ENCODE data around the gene KCNAB3. TPM values are rescaled to one million over a fixed set of nuclear protein-coding genes. Genes with fewer than 3 reads are reported as not detected.

KCNAB3 gene
- polyA plus RNA-seq, 1 donor from 2014 or later = 5.6 TPM

GRCh38 chr17:7922845-7923628 lies 6.6 kb downstream of the KCNAB3 start:
- no peak for TF ChIP-seq MXI1 (conservative IDR thresholded peaks at IDR 0.05; ENCODE audit: poor library complexity, severe bottlenecking)
- TF ChIP-seq TAF1 (IDR thresholded peaks at IDR 0.05; ENCODE audit: low read depth) = peak; percentile 55
- H3K27ac ChIP-seq (ENCODE audit: low read length) = peak overlapping the region; percentile 31
- H3K9me2 ChIP-seq (ENCODE audit: insufficient read depth, low read length) = no peaks in the 10 kb centered on the region
- H2AFZ ChIP-seq (ENCODE audit: low read depth, low read length) = no peak overlapping the region
- no peak overlapping the region for H3K4me2 ChIP-seq (ENCODE audit: low read length)
- peak overlapping the region; percentile 30 for H3K4me3 ChIP-seq (ENCODE audit: low read length)
- H3K9ac ChIP-seq (ENCODE audit: low read length) = peak overlapping the region; percentile 36
- no peaks in the 10 kb centered on the region for H4K20me1 ChIP-seq (ENCODE audit: insufficient read depth)
- H3F3A ChIP-seq (ENCODE audit: insufficient read depth, low read length, poor library complexity, severe bottlenecking) = no peaks in the 10 kb centered on the region
- H3K9me3 ChIP-seq (ENCODE audit: low read length) = no peaks in the 10 kb centered on the region
- no peaks in the 10 kb centered on the region for H3K79me2 ChIP-seq (replicated peaks; ENCODE audit: insufficient read depth, low read length)
- H3K27me3 ChIP-seq (ENCODE audit: insufficient read depth, low read depth, low read length) = no peaks in the 10 kb centered on the region
- no peaks in the 10 kb centered on the region for H3K36me3 ChIP-seq (ENCODE audit: insufficient read depth, low read length)

GRCh38 chr17:7922269-7922844 lies 7.3 kb downstream of the KCNAB3 start:
- no peaks in the 10 kb centered on the region for H3K9me3 ChIP-seq (ENCODE audit: low read length)
- no peak overlapping the region for H3K4me2 ChIP-seq (ENCODE audit: low read length)
- H3K79me2 ChIP-seq (replicated peaks; ENCODE audit: insufficient read depth, low read length) = no peaks in the 10 kb centered on the region
- H3K4me3 ChIP-seq (ENCODE audit: low read length) = peak overlapping the region; percentile 30
- H3K36me3 ChIP-seq (ENCODE audit: insufficient read depth, low read length) = no peaks in the 10 kb centered on the region
- no peak overlapping the region for H2AFZ ChIP-seq (ENCODE audit: low read depth, low read length)
- no peaks in the 10 kb centered on the region for H3K27me3 ChIP-seq (ENCODE audit: insufficient read depth, low read depth, low read length)
- H3K9me2 ChIP-seq (ENCODE audit: insufficient read depth, low read length) = no peaks in the 10 kb centered on the region
- H3K9ac ChIP-seq (ENCODE audit: low read length) = peak overlapping the region; percentile 36
- TF ChIP-seq EP300 (conservative IDR thresholded peaks at IDR 0.05; ENCODE audit: poor library complexity, severe bottlenecking) (no peak), TAF1 (IDR thresholded peaks at IDR 0.05; ENCODE audit: low read depth) (no peak), EZH2 (IDR thresholded peaks at IDR 0.05; ENCODE audit: borderline replicate concordance, insufficient read depth, low read length, poor library complexity, severe bottlenecking) (no peak)
- peak overlapping the region; percentile 31 for H3K27ac ChIP-seq (ENCODE audit: low read length)
- no peaks in the 10 kb centered on the region for H4K20me1 ChIP-seq (ENCODE audit: insufficient read depth)
- H3F3A ChIP-seq (ENCODE audit: insufficient read depth, low read length, poor library complexity, severe bottlenecking) = no peaks in the 10 kb centered on the region

- H3K9me2 ChIP-seq (ENCODE audit: insufficient read depth, low read length) = no peaks in the 10 kb centered on the region
- peak overlapping the region; percentile 83 for H3K4me3 ChIP-seq (ENCODE audit: low read length)
- no peaks in the 10 kb centered on the region for H3K27me3 ChIP-seq (ENCODE audit: insufficient read depth, low read depth, low read length)
- peaks cover 9% of the 10 kb centered on the region for H3F3A ChIP-seq (ENCODE audit: insufficient read depth, low read length, poor library complexity, severe bottlenecking)
- no peaks in the 10 kb centered on the region for H3K79me2 ChIP-seq (replicated peaks; ENCODE audit: insufficient read depth, low read length)
- no peaks in the 10 kb centered on the region for H3K9me3 ChIP-seq (ENCODE audit: low read length)
- H3K27ac ChIP-seq (ENCODE audit: low read length) = no peak overlapping the region
- H3K4me2 ChIP-seq (ENCODE audit: low read length) = no peak overlapping the region
- H3K36me3 ChIP-seq (ENCODE audit: insufficient read depth, low read length) = no peaks in the 10 kb centered on the region
- peak overlapping the region; percentile 84 for H3K9ac ChIP-seq (ENCODE audit: low read length)
- H4K20me1 ChIP-seq (ENCODE audit: insufficient read depth) = no peaks in the 10 kb centered on the region
- H2AFZ ChIP-seq (ENCODE audit: low read depth, low read length) = no peak overlapping the region
- no peak for TF ChIP-seq TAF1 (IDR thresholded peaks at IDR 0.05; ENCODE audit: low read depth)
- TF ChIP-seq SMC3 (conservative IDR thresholded peaks at IDR 0.05; ENCODE audit: poor library complexity) = no peak
- no peak for TF ChIP-seq REST (IDR thresholded peaks at IDR 0.05; ENCODE audit: borderline replicate concordance)
- no peak for TF ChIP-seq RAD21 (conservative IDR thresholded peaks at IDR 0.05)
- TF ChIP-seq POLR2AphosphoS5 (IDR thresholded peaks at IDR 0.05) = no peak
- TF ChIP-seq MXI1 (conservative IDR thresholded peaks at IDR 0.05; ENCODE audit: poor library complexity, severe bottlenecking) = no peak
- TF ChIP-seq CTCF (IDR thresholded peaks at IDR 0.05; ENCODE audit: poor library complexity, severe bottlenecking) = no peak
- no peak for TF ChIP-seq EP300 (conservative IDR thresholded peaks at IDR 0.05; ENCODE audit: poor library complexity, severe bottlenecking)
- no peak for TF ChIP-seq EZH2 (IDR thresholded peaks at IDR 0.05; ENCODE audit: borderline replicate concordance, insufficient read depth, low read length, poor library complexity, severe bottlenecking)
These were observed 12.8 kb downstream of the KCNAB3 start for GRCh38 chr17:7916808-7917207.
